NCI-H2107 treated with DMSO at 0.1 percent for 48 hours (cell line): ENCODE data around the gene FAM229B.
A peak's percentile ranks its signal among the peaks of the same experiment; 100 is the strongest.

Experiments
- DNase-seq: peaks from one replicate; lab custom pipeline; 2025; ENCODE audit not compliant: unreplicated experiment; lab: John Stamatoyannopoulos, UW

The FAM229B gene

GRCh38 chr6:112141707-112142106 is 54.3 kb downstream of the FAM229B start:
- DNase-seq = no peak

- DNase-seq = peak; percentile 20
Observed at GRCh38 chr6:112144145-112144926, 56.9 kb downstream of the FAM229B start.

GRCh38 chr6:112145080-112145573 is 57.7 kb downstream of the FAM229B start:
- peak; percentile 21 for DNase-seq

- no peak for DNase-seq
Observed at GRCh38 chr6:112148103-112148502, 60.7 kb downstream of the FAM229B start.

GRCh38 chr6:112149236-112149635 is 61.8 kb downstream of the FAM229B start:
- DNase-seq = no peak

GRCh38 chr6:112149719-112150263 is 62.4 kb downstream of the FAM229B start:
- DNase-seq = no peak

- no peak for DNase-seq
Observed at GRCh38 chr6:112150363-112150762, 63.0 kb downstream of the FAM229B start.
